Measurements from ENCODE around the gene AGPS. TPM values are rescaled to one million over a fixed set of nuclear protein-coding genes. Genes with fewer than 3 reads are reported as not detected.

AGPS gene
- total RNA-seq, 1 experiment from 2014 or later = 60.9 TPM

DNA sequence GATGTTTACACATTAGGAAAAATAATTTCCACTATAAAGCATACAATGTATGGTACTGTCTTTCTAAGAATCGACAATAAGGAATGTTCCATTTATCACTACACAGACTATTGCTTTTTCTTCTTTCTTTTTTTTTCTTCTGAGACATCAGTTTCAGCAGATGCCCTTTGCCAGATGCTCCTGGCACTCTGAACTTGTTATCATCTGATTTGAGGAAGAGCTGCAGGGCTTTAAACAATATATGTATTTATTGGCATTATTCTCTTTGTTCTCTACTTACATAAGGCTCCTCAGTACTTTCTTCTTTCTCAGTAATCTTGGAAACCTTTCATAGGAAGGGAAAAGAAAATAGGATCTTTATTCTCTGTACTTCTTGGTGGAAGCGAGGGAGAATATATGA, 45.0 kb upstream of the AGPS start:
- no peaks in the 10 kb centered on the region for H4K20me1 ChIP-seq (ENCODE audit: control insufficient read depth, insufficient read depth, insufficient read length)

More for the DNA sequence above, 45.0 kb upstream of the AGPS start:
- H3K27ac ChIP-seq (ENCODE audit: insufficient read length, low read depth, low read length) = no peak overlapping the region
- no peak overlapping the region for H4K91ac ChIP-seq (ENCODE audit: insufficient read length, low read depth, low read length)
- H4K5ac ChIP-seq (ENCODE audit: insufficient read length, low read depth, low read length) = no peak overlapping the region
- H3K14ac ChIP-seq (ENCODE audit: insufficient read depth, low read length) = no peak overlapping the region
- H3K4me1 ChIP-seq (ENCODE audit: insufficient read depth, low read length) = no peaks in the 10 kb centered on the region
- H4K8ac ChIP-seq (replicated peaks; ENCODE audit: insufficient read length, low read depth, low read length) = no peak overlapping the region
- H3K27me3 Mint-ChIP-seq (ENCODE audit: low read depth) = no peaks in the 10 kb centered on the region
- H3K4me2 ChIP-seq (ENCODE audit: insufficient read depth, insufficient read length, low read length) = no peak overlapping the region
- H3K4me3 Mint-ChIP-seq = no peak overlapping the region
- no peaks in the 10 kb centered on the region for H3K27me3 ChIP-seq (ENCODE audit: insufficient read depth, low read length)
- H3K36me3 Mint-ChIP-seq (ENCODE audit: insufficient read depth in 1 of 3, low read depth in 3 of 3) = no peaks in the 10 kb centered on the region
- no peak overlapping the region for H3K27ac Mint-ChIP-seq
- DNase-seq = no peak
- WGBS (ENCODE audit: extremely low coverage, insufficient read length, low lambda C conversion rate) = no CpG with 5 or more reads among the region's 2 CpGs
- TF ChIP-seq, protein P1, sequence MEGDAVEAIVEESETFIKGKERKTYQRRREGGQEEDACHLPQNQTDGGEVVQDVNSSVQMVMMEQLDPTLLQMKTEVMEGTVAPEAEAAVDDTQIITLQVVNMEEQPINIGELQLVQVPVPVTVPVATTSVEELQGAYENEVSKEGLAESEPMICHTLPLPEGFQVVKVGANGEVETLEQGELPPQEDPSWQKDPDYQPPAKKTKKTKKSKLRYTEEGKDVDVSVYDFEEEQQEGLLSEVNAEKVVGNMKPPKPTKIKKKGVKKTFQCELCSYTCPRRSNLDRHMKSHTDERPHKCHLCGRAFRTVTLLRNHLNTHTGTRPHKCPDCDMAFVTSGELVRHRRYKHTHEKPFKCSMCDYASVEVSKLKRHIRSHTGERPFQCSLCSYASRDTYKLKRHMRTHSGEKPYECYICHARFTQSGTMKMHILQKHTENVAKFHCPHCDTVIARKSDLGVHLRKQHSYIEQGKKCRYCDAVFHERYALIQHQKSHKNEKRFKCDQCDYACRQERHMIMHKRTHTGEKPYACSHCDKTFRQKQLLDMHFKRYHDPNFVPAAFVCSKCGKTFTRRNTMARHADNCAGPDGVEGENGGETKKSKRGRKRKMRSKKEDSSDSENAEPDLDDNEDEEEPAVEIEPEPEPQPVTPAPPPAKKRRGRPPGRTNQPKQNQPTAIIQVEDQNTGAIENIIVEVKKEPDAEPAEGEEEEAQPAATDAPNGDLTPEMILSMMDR (conservative IDR thresholded peaks at IDR 0.05) = no peak
- no peak overlapping the region for H2BK15ac ChIP-seq (ENCODE audit: low read depth, low read length)
- no peak overlapping the region for H2BK5ac ChIP-seq (ENCODE audit: insufficient read length, low read length)
- no peaks in the 10 kb centered on the region for H3K9me3 Mint-ChIP-seq
- H2BK120ac ChIP-seq (ENCODE audit: low read depth, low read length, poor library complexity, severe bottlenecking) = no peak overlapping the region
- no peak overlapping the region for H3K9ac ChIP-seq (ENCODE audit: extremely low read depth, insufficient read length, low read length)
- no peaks in the 10 kb centered on the region for H3K9me3 ChIP-seq (ENCODE audit: control insufficient read depth, low read depth, low read length)
- no peak overlapping the region for H2BK20ac ChIP-seq (ENCODE audit: low read depth, low read length, poor library complexity, severe bottlenecking)
- no peaks in the 10 kb centered on the region for H3K23me2 ChIP-seq (ENCODE audit: insufficient read length, low read depth, low read length, poor library complexity, severe bottlenecking)
- no peak overlapping the region for H3K4ac ChIP-seq (ENCODE audit: low read depth, low read length)
- H2BK12ac ChIP-seq (ENCODE audit: insufficient read length, low read depth, low read length) = no peak overlapping the region
- no peak overlapping the region for H3K18ac ChIP-seq (ENCODE audit: insufficient read length, low read depth, low read length)
- H2AK5ac ChIP-seq (ENCODE audit: insufficient read length, low read length) = no peak overlapping the region
- no peaks in the 10 kb centered on the region; the same call in 1 of the 2 replicates for H3K79me2 ChIP-seq (ENCODE audit: insufficient read depth, low read length)
- no peaks in the 10 kb centered on the region for H3K4me1 Mint-ChIP-seq
- no peak overlapping the region for H2AFZ ChIP-seq (ENCODE audit: low read length)
- no peak overlapping the region for H3K23ac ChIP-seq (ENCODE audit: insufficient read length, low read depth, low read length)
- H3K79me1 ChIP-seq (ENCODE audit: insufficient read depth, low read depth, low read length, poor library complexity, severe bottlenecking) = no peaks in the 10 kb centered on the region
- H3K56ac ChIP-seq (ENCODE audit: insufficient read length, low read depth, low read length) = no peak overlapping the region
- H3T11ph ChIP-seq (ENCODE audit: low read length) = no peak overlapping the region
